HK-2 (cell line): ENCODE measurements around the gene KMT2D.
A peak's percentile ranks its signal among the peaks of the same experiment; 100 is the strongest.

Experiments used
- DNase-seq: peaks from one replicate; pipeline ENCODE4 v3.0.0-alpha.2; 2018; ENCODE audit not compliant: unreplicated experiment

The KMT2D gene

GRCh38 chr12:49033611-49034285, 26.8 kb downstream of the KMT2D start:
- no peak for DNase-seq

- DNase-seq: no peak
These were observed 27.7 kb downstream of the KMT2D start for GRCh38 chr12:49032679-49033447.

GRCh38 chr12:49032276-49032675, 28.3 kb downstream of the KMT2D start:
- DNase-seq: no peak

GRCh38 chr12:49031573-49032161, 28.9 kb downstream of the KMT2D start:
- DNase-seq: no peak

- no peak for DNase-seq
These were observed 29.7 kb downstream of the KMT2D start for GRCh38 chr12:49030714-49031572.

- no peak for DNase-seq
These were observed 30.5 kb downstream of the KMT2D start for GRCh38 chr12:49030119-49030518.

- DNase-seq: no peak
These were observed 31.8 kb downstream of the KMT2D start for GRCh38 chr12:49028666-49029275.

- no peak for DNase-seq
These were observed 32.6 kb downstream of the KMT2D start for GRCh38 chr12:49027846-49028555.

- DNase-seq: no peak
These were observed 33.7 kb downstream of the KMT2D start for GRCh38 chr12:49026678-49027480.

GRCh38 chr12:49026101-49026500, 34.5 kb downstream of the KMT2D start:
- DNase-seq: no peak

- DNase-seq: no peak
These were observed 35.1 kb downstream of the KMT2D start for GRCh38 chr12:49025463-49025862.

GRCh38 chr12:49024543-49024942, 36.1 kb downstream of the KMT2D start:
- no peak for DNase-seq

- no peak for DNase-seq
These were observed 36.8 kb downstream of the KMT2D start for GRCh38 chr12:49023812-49024211.

GRCh38 chr12:49022558-49023178, 37.9 kb downstream of the KMT2D start:
- DNase-seq: no peak

- DNase-seq: no peak
These were observed 39.2 kb downstream of the KMT2D start for GRCh38 chr12:49021292-49021915.

- no peak for DNase-seq
These were observed 40.2 kb downstream of the KMT2D start for GRCh38 chr12:49020441-49020840.

- peak; percentile 38 for DNase-seq
These were observed 40.9 kb downstream of the KMT2D start for GRCh38 chr12:49019443-49020324.

GRCh38 chr12:49019120-49019430, 41.5 kb downstream of the KMT2D start:
- no peak for DNase-seq
